ENCODE data around the gene C1orf21.

DNA sequence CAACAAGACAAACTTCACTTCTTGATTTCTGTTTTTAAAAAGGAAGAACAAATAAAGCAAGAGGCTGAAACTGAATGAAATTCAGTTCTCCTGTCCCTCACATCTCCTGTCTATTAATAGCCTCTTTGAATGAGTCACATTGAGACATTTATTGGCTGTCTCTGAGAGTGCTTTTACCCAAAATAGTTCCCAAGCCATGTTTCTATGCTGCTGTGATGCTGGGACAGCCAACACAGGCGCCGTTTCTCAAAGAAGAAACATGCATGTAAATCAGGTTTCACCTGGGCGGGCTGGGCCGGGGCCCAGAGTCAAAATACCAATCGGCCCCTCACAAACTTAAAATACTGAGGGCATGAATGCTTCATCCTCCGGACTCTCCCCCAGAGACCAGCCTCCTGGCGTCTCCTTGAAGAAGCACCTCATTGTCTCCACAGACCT lies 262.6 kb downstream of the C1orf21 start:
- TF ChIP-seq, protein P1, sequence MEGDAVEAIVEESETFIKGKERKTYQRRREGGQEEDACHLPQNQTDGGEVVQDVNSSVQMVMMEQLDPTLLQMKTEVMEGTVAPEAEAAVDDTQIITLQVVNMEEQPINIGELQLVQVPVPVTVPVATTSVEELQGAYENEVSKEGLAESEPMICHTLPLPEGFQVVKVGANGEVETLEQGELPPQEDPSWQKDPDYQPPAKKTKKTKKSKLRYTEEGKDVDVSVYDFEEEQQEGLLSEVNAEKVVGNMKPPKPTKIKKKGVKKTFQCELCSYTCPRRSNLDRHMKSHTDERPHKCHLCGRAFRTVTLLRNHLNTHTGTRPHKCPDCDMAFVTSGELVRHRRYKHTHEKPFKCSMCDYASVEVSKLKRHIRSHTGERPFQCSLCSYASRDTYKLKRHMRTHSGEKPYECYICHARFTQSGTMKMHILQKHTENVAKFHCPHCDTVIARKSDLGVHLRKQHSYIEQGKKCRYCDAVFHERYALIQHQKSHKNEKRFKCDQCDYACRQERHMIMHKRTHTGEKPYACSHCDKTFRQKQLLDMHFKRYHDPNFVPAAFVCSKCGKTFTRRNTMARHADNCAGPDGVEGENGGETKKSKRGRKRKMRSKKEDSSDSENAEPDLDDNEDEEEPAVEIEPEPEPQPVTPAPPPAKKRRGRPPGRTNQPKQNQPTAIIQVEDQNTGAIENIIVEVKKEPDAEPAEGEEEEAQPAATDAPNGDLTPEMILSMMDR (IDR thresholded peaks at IDR 0.05; ENCODE audit: low read depth, low read length, poor library complexity, severe bottlenecking), result no peak
- no peak for TF ChIP-seq EZH2phosphoT487 (IDR thresholded peaks at IDR 0.05; ENCODE audit: borderline replicate concordance, low read length)

All from DOHH2 (cell line).